ENCODE measurements around the gene PSMC3.

The PSMC3 gene

GRCh38 chr11:47443028-47443700 lies 16.9 kb upstream of the PSMC3 start:
- DNase-seq (ENCODE audit: low read depth, low spot score), result no peak

- no peak for DNase-seq (ENCODE audit: low read depth, low spot score)
Measured at GRCh38 chr11:47442514-47442913, 16.3 kb upstream of the PSMC3 start.

- DNase-seq (ENCODE audit: low read depth, low spot score), result no peak
Measured at GRCh38 chr11:47441421-47441820, 15.2 kb upstream of the PSMC3 start.

- DNase-seq (ENCODE audit: low read depth, low spot score), result no peak
Measured at GRCh38 chr11:47440054-47440476, 13.8 kb upstream of the PSMC3 start.

- no peak for DNase-seq (ENCODE audit: low read depth, low spot score)
Measured at GRCh38 chr11:47438721-47439120, 12.5 kb upstream of the PSMC3 start.

- no peak for DNase-seq (ENCODE audit: low read depth, low spot score)
Measured at GRCh38 chr11:47437746-47438418, 11.6 kb upstream of the PSMC3 start.

- no peak for DNase-seq (ENCODE audit: low read depth, low spot score)
Measured at GRCh38 chr11:47437218-47437745, 11.0 kb upstream of the PSMC3 start.

- no peak for DNase-seq (ENCODE audit: low read depth, low spot score)
Measured at GRCh38 chr11:47436726-47437125, 10.5 kb upstream of the PSMC3 start.

- DNase-seq (ENCODE audit: low read depth, low spot score), result no peak
Measured at GRCh38 chr11:47435687-47436086, 9.4 kb upstream of the PSMC3 start.

- DNase-seq (ENCODE audit: low read depth, low spot score), result no peak
Measured at GRCh38 chr11:47434011-47434786, 8.0 kb upstream of the PSMC3 start.

- DNase-seq (ENCODE audit: low read depth, low spot score), result no peak
Measured at GRCh38 chr11:47433157-47433556, 6.9 kb upstream of the PSMC3 start.

GRCh38 chr11:47431356-47432083 lies 5.3 kb upstream of the PSMC3 start:
- no peak for DNase-seq (ENCODE audit: low read depth, low spot score)

- DNase-seq (ENCODE audit: low read depth, low spot score), result no peak
Measured at GRCh38 chr11:47430524-47430923, 4.3 kb upstream of the PSMC3 start.

- DNase-seq (ENCODE audit: low read depth, low spot score), result no peak
Measured at GRCh38 chr11:47425611-47426010, 628 bp downstream of the PSMC3 start.

GRCh38 chr11:47418454-47419259 lies 7.6 kb downstream of the PSMC3 start:
- no peak for DNase-seq (ENCODE audit: low read depth, low spot score)

GRCh38 chr11:47417712-47418111 lies 8.5 kb downstream of the PSMC3 start:
- DNase-seq (ENCODE audit: low read depth, low spot score), result no peak

- peak; percentile 56 for DNase-seq (ENCODE audit: low read depth, low spot score)
Measured at GRCh38 chr11:47415949-47416472, 10.2 kb downstream of the PSMC3 start.

GRCh38 chr11:47415091-47415854 lies 11.0 kb downstream of the PSMC3 start:
- DNase-seq (ENCODE audit: low read depth, low spot score), result no peak

GRCh38 chr11:47414685-47415070 lies 11.6 kb downstream of the PSMC3 start:
- no peak for DNase-seq (ENCODE audit: low read depth, low spot score)

Measured in brain pericyte (primary cell).